HG03039 (cell line): ENCODE measurements around the gene CETN2.
"Not testable (repeated sequence)": the region's sequence is repeated elsewhere in the genome, so short reads cannot be mapped to it uniquely, and the experiment has no call there.

Experiments used
- ATAC-seq: cut with Tn5 transposase; IDR thresholded peaks from one replicate; pipeline ENCODE4 v1.9.1; 2021; ENCODE audit warnings: mild to moderate bottlenecking, moderate library complexity; ENCODE audit not compliant: unreplicated experiment

The CETN2 gene

GRCh38 chrX:152830312-152831305 lies at the start of gene CETN2, which contains the start of gene NSDHL:
Gene CETN2 (minus strand): TSS chrX:152830757. CDS start chrX:152830710, 47 bp downstream.
Gene NSDHL (plus strand): TSS chrX:152831063. CDS start chrX:152846325, 15,262 bp downstream.
- peak; percentile 99 for ATAC-seq

DNA sequence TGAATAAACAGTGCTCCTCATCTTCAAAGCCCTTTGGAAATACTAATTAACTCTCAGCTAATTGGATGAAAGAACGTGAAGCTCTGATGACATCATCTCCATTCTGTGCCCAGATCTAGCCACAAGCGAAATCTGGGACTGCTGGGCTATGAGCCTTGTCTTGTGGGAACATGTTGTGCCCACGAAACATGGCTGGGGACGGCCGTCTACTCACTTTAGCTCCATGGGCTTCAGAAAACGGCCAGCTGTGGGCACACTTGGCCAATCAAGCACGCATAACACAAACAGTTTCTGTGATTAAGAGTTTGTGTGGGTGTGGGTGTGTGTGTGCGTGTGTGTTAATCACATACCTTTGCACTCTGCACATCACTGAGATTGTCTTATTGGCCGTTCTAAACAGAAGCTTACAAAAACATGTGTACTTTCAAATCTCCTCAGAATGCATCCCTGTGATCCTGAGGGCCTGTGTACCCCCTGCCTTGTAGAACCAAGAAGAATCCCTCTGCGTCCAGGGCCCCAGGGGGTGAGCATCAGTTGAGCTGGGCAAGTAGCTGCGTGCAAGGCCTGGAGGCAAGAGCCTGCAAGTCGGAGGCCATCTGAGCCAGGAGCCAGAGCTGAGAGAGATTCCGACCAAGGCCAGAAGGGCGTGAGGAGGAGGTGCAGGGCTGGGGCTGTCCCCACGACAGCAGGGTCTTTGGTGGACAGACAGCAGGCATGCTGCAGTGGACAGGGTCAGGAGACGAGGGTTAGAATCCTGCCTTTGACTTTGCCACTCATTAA lies 48.6 kb upstream of the CETN2 start:
- no peak for ATAC-seq

DNA sequence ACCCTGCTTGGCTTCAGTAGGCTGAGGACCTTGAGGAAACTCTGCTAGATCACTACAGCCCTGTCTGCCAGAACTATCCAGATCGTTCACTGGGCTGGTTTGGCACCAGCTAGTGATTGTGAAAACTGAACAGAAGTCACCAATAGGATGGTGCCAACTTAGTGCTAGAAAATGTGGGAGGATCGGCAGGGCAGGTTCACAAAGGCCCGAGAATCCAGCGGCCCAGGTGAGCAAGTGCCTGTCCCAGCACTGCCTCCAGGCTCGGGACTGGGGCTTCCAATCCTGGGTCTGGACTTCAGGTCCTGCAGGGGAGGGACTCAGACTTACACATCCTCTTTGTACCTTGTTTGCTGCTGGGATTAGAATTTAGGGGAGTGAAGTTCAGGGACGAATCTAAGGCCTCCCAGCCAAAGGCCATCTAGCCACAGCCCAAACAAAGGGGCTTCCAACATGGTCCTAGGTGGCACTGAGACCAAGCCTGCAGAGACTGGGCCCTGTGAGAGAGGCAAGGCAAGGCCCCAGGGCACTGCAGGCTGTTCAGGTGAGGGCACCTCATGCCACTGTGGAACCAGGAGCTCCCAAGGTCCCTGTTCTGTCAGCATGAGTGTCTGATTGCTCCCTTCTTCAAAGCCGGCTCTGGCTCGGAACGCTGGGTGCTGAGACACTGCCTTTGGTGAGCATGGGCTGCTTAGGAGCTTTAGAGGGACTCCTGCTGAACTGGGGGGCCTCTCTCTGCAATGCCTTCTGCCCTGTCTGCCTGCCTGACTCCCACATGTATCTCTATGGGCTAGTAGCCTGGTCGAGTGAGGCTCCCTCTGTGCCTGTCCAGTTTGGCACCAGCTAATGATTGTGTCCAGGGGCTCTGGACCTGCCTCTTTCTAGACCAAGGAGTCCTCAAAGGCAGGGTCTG lies 46.6 kb upstream of the CETN2 start:
- no peak for ATAC-seq

DNA sequence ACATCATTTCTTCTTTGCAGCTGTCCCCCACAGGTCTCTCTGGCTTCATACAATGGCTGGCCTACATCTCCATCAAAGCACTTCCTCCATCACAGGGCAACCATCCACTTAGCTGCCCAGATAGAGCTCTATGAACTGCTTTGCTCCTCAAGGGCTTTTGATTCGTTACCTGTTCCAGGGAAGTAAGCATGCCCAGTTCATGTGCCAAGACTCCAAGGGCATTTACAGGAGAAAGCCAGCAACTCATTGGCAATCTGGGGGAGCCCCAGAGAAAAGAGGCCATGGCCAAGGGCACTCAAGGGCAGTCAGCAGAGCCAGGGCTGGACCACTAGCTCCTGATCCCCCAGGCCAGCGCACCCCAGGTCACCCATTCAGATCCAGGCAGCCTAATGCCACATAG lies 42.8 kb upstream of the CETN2 start:
- ATAC-seq: no peak

GRCh38 chrX:152872522-152872921 lies 42.0 kb upstream of the CETN2 start:
- ATAC-seq: no peak

DNA sequence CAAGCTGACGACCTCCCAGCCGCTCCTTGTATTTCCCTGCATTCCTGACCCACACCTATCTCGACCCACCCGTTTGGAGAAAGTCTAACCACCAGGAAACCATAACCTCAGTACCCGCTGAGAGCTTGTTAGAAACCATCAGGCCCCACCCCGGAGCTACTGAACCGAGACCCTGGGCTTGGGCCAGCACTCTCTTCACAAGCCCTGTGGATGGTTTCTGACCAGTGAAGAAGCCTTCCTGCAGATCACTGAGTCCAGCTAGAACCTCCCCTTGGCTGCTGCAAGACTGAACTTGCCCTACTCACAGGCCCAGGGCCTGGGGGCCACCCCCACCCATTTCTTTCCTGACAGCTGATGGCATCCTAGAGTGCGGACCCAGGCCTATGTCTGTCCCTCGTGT lies 40.7 kb upstream of the CETN2 start:
- no peak for ATAC-seq

DNA sequence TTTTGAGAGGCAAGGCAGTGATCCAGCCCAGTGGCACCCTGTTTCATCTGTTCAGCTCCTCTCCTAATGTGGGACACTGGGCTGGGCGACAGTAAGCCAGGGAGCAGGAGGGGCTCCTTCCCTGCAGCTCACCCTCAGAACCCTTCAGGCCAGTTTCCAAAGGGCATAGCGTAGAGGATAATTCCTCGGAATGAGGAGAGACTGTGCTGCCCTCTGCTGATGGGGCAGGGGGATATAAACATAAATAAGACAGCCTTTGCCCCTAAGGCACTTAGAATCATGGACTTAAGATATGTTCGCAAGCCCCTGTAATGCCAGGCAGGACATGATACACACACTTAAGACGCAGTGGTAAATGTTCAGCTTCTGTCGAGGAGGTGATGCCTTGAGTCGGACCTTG lies 39.4 kb upstream of the CETN2 start:
- no peak for ATAC-seq

- ATAC-seq: no peak
These were observed 35.8 kb upstream of the CETN2 start for GRCh38 chrX:152866386-152866785.

DNA sequence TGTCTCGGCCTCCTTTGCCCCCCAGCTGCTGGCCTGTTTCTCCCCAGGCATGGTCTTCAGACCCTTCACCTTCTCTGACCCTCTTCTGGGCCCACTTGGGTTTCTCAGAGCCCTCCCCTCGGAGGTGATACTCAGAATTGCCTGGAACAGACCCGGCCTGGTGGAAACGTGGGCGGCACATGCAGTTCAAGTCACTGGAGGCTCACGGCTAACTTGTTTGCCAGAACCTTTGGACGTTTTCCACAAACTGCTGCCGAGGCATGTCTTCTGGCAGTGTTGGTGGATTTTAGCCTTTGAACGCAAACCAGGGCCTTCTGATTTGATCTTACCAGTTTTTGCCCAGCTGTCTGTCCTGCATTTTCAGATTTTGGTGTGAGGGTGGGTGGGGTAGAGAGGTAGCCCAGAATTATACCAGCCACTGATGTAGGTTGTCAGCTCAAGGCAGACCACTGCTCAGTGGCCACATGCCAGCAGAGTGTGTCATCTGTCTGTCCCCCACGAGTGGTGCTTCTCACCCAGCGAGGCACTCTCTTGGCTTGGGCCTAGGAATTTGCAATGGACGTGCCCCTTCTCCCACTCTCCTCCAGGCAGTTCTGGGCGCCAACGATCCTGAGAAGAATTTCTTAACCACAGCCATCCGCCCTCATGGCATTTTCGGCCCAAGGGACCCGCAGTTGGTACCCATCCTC lies 34.8 kb upstream of the CETN2 start:
- ATAC-seq: no peak

- ATAC-seq: no peak
These were observed 31.3 kb upstream of the CETN2 start for GRCh38 chrX:152861826-152862225.

- no peak for ATAC-seq
These were observed 30.6 kb upstream of the CETN2 start for GRCh38 chrX:152861116-152861515.

DNA sequence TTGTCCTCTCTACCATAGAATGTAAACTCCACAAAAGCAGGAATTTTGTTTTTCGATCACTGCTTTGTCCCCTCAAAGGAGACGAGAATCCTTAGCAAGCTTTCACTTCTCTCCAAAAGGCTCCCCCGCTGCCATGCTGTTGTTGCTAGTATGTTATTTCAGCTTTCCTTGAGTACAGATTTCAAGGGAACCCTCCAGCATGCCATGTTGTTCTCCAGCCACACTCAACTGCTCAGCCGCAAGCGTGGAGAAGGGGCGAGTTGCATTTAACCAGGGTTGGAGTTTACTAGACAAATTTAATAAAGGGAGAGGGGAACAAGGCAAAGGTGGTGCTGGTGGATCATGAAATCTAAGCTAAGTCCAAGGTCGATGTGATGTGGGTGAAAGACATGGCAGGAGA lies 23.4 kb upstream of the CETN2 start:
- ATAC-seq: no peak

GRCh38 chrX:152850465-152850864 lies 19.9 kb upstream of the CETN2 start:
- no peak for ATAC-seq

GRCh38 chrX:152847281-152847680 lies 16.7 kb upstream of the CETN2 start:
- no peak for ATAC-seq

- no peak for ATAC-seq
These were observed 15.2 kb upstream of the CETN2 start for GRCh38 chrX:152845618-152846240.

DNA sequence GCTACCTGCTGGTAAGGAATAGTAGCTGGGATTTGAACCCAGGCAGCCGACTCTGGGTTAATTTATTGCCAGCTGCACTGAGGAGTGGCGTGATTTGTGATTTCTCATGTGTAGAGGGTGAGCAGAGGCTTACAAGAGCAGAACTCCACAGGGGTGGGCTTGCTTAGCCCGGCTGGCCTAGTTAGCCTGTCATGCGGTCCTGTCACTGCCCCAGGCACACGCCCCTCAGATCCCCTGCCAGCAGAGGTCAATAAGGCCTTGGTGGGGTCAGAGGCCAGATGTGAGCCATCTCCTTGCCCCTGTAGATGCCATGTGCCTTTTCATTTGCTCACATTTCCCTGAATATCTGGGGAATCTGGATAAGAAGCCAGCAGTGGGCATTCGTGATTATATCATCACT lies 13.7 kb upstream of the CETN2 start:
- ATAC-seq: no peak

DNA sequence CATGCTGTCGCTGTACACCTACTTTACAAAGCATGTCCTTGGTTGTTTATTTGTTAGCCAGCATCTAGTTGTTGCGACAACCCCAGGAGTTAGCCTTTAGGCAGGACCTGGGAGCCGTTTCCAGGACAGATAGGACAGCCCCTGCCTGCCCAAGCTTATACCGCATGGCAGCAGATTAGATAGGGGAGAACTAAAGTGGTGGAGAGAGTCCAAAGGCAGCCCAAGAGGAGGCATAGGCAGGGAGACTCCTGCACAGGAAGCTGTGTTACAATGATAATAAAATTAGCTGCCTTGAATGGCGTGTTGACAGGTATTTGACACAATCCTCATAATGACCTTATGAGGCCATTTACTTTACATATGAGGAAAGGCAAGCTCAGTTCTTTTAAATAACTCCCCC lies 13.3 kb upstream of the CETN2 start:
- ATAC-seq: no peak

DNA sequence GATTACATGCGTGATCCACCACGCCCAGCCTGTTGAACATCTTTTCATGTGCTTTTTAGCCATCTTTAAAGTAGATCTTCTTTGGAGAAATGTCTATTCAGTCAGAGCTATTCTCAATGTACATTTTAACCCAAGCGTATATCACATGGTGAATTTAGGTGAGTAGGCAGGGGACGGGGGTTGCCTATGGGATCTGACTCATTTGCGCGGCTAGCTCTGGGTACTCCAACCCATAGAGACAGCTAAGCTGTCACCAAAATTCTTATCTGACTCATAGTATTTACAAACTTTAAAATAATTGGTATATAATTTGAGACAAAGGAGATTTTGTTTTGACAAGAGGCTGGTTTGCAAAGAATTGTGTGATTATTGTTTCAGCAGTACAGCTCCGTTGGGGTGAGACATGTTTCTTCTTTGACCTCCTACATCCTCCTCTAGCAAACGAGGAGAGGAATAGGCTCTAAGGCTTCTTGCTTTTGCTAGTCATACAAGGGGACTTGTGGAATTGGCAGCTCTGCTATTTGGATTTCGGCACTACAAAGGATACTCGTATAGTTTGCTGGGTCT lies 12.3 kb upstream of the CETN2 start:
- ATAC-seq: no peak

DNA sequence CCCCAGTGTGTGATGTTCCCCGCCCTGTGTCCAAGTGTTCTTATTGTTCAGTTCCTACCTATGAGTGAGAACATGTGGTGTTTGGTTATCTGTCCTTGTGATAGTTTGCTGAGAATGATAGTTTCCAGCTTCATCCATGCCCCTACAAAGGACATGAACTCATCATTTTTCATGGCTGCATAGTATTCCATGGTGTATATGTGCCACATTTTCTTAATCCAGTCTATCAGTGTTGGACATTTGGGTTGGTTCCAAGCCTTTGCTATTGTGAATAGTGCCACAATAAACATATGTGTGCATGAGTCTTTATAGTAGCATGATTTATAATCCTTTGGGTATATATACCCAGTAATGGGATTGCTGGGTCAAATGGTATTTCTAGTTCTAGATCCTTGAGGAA lies 4.9 kb upstream of the CETN2 start:
- ATAC-seq: not testable (repeated sequence)
